PC-3 (cell line): ENCODE measurements around the gene RBMS2.

Experiments
- CTCF ChIP-seq: fragments of 300-600 bp; sonication (generic); conservative IDR thresholded peaks from 2 replicates; pipeline ENCODE4 v1.5.1; 2017; ENCODE audit warnings: antibody characterized with exemption, low read depth, mild to moderate bottlenecking, low read length
- EZH2 ChIP-seq: fragments of 300-600 bp; sonication (generic); IDR thresholded peaks from one replicate; pipeline ENCODE4 v1.6.1; 2017; ENCODE audit warnings: antibody characterized with exemption, mild to moderate bottlenecking, low read length; ENCODE audit not compliant: unreplicated experiment

- TF ChIP-seq EZH2 (no peak), CTCF (no peak)
These were observed 43.9 kb upstream of the RBMS2 start for GRCh38 chr12:56477521-56478225.
